SK-N-SH treated with all-trans-retinoic acid at 6 μM for 48 hours (cell line): ENCODE data around the gene AGRP.

ENCODE experiments used
- ATAC-seq: fragments of 200-7000 bp; cut with Tn5 transposase; 3 replicates; pipeline ENCODE4 v1.9.1; 2020; ENCODE audit warnings: mild to moderate bottlenecking, moderate library complexity
- ARNTL ChIP-seq: fragments of 450-650 bp; formaldehyde crosslinking; IDR thresholded peaks from 2 replicates; pipeline ENCODE4 v1.5.0; 2020; ENCODE audit warnings: low read depth, mild to moderate bottlenecking, moderate library complexity, borderline replicate concordance
- BACH2 ChIP-seq: fragments of 250-450 bp; sonication (Bioruptor Pico); IDR thresholded peaks from 2 replicates; pipeline ENCODE4 v1.9.0; 2021; ENCODE audit warnings: mild to moderate bottlenecking, borderline replicate concordance
- CSDC2 ChIP-seq: fragments of 250-450 bp; sonication (Bioruptor Pico); IDR thresholded peaks from 2 replicates; pipeline ENCODE4 v1.5.0; 2020; ENCODE audit warnings: mild to moderate bottlenecking, moderate library complexity
- ESRRG ChIP-seq: fragments of 250-450 bp; sonication (Bioruptor Pico); IDR thresholded peaks from 2 replicates; pipeline ENCODE4 v1.6.1; 2021; ENCODE audit warnings: mild to moderate bottlenecking
- GLIS3 ChIP-seq: fragments of 250-450 bp; sonication (Bioruptor Pico); IDR thresholded peaks from 2 replicates; pipeline ENCODE4 v1.5.0; 2020; ENCODE audit warnings: mild to moderate bottlenecking, moderate library complexity
- ISL1 ChIP-seq: fragments of 250-450 bp; sonication (Bioruptor Pico); IDR thresholded peaks from 2 replicates; pipeline ENCODE4 v2.1.2; 2022; ENCODE audit warnings: mild to moderate bottlenecking, moderate library complexity
- OSR1 ChIP-seq: fragments of 250-450 bp; sonication (Bioruptor Pico); IDR thresholded peaks from 2 replicates; pipeline ENCODE4 v1.8.0; 2022; ENCODE audit warnings: moderate library complexity, mild to moderate bottlenecking, inconsistent platforms
- PPARA ChIP-seq: fragments of 250-450 bp; sonication (Bioruptor Pico); IDR thresholded peaks from 2 replicates; pipeline ENCODE4 v1.5.0; 2020; ENCODE audit warnings: mild to moderate bottlenecking, borderline replicate concordance
- RARB ChIP-seq: fragments of 250-450 bp; sonication (Bioruptor Pico); IDR thresholded peaks from 2 replicates; pipeline ENCODE4 v1.8.0; 2021; ENCODE audit warnings: mild to moderate bottlenecking, moderate library complexity
- SNAI2 ChIP-seq: fragments of 250-450 bp; sonication (Bioruptor Pico); IDR thresholded peaks from 2 replicates; pipeline ENCODE4 v1.5.0; 2020; ENCODE audit warnings: mild to moderate bottlenecking, moderate library complexity
- TCF4 ChIP-seq: fragments of 250-450 bp; sonication (Bioruptor Pico); IDR thresholded peaks from 2 replicates; pipeline ENCODE4 v1.8.0; 2021; ENCODE audit warnings: mild to moderate bottlenecking, moderate library complexity, borderline replicate concordance
- TOX ChIP-seq: fragments of 250-450 bp; sonication (Bioruptor Pico); IDR thresholded peaks from 2 replicates; pipeline ENCODE4 v1.8.0; 2021; ENCODE audit warnings: mild to moderate bottlenecking, moderate library complexity, borderline replicate concordance
- ZC3H10 ChIP-seq: fragments of 250-450 bp; sonication (Bioruptor Pico); IDR thresholded peaks from 2 replicates; pipeline ENCODE4 v1.5.1; 2021; ENCODE audit warnings: mild to moderate bottlenecking, moderate library complexity
- ZFP3 ChIP-seq: fragments of 250-450 bp; sonication (Bioruptor Pico); IDR thresholded peaks from 2 replicates; pipeline ENCODE4 v1.5.0; 2020; ENCODE audit warnings: mild to moderate bottlenecking, moderate library complexity
- ZFP30 ChIP-seq: fragments of 450-650 bp; formaldehyde crosslinking; IDR thresholded peaks from 2 replicates; pipeline ENCODE4 v1.5.0; 2022; ENCODE audit warnings: mild to moderate bottlenecking, moderate library complexity
- ZNF565 ChIP-seq: fragments of 450-650 bp; formaldehyde crosslinking; conservative IDR thresholded peaks from 2 replicates; pipeline ENCODE4 v1.5.0; 2020; ENCODE audit warnings: low read depth, mild to moderate bottlenecking, moderate library complexity
- ZNF70 ChIP-seq: fragments of 450-650 bp; formaldehyde crosslinking; IDR thresholded peaks from 2 replicates; pipeline ENCODE4 v1.5.0; 2020; ENCODE audit warnings: mild to moderate bottlenecking, moderate library complexity
- ZNF8 ChIP-seq: fragments of 450-650 bp; formaldehyde crosslinking; IDR thresholded peaks from 2 replicates; pipeline ENCODE4 v1.5.0; 2020; ENCODE audit warnings: mild to moderate bottlenecking, moderate library complexity
- TF ChIP-seq, protein P1 (sequence below): fragments of 250-450 bp; sonication (Bioruptor Pico); IDR thresholded peaks from 2 replicates; pipeline ENCODE4 v1.5.1; 2021; ENCODE audit warnings: mild to moderate bottlenecking, moderate library complexity
- TF ChIP-seq, protein P2 (sequence below): fragments of 250-450 bp; sonication (Bioruptor Pico); IDR thresholded peaks from 2 replicates; pipeline ENCODE4 v1.8.0; 2020; ENCODE audit warnings: mild to moderate bottlenecking, moderate library complexity, borderline replicate concordance
- TF ChIP-seq, protein P3 (sequence below): fragments of 250-450 bp; sonication (Bioruptor Pico); IDR thresholded peaks from 2 replicates; pipeline ENCODE4 v1.8.0; 2021; ENCODE audit warnings: low read depth, mild to moderate bottlenecking, moderate library complexity, borderline replicate concordance
- TF ChIP-seq, protein P4 (sequence below): fragments of 250-450 bp; sonication (Bioruptor Pico); IDR thresholded peaks from 2 replicates; pipeline ENCODE4 v1.5.1; 2020; ENCODE audit warnings: low read depth, mild to moderate bottlenecking, moderate library complexity

The AGRP gene

DNA sequence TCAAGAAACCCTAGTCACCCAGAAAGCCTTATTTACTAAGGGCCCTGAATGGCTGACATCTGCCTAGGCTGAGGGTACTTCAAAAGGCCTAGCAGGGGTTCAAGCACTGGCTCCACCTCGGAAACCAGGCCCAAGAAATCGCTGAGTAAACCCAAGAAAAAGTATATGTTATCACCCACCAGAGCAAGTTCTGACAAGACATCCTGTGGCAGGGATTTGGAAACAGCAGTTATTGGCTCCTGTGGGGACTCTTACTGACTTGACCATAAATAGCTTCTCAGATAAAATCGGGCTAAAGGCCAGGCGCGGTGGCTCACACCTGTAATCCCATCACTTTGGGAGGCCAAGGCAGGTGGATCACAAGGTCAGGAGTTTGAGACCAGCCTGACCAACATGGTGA, 14.6 kb downstream of the AGRP start:
- TF ChIP-seq ZFP3 (CRISPR knock-in tag) (no peak), ZFP30 (CRISPR knock-in tag) (no peak)
- ATAC-seq: no peak

DNA sequence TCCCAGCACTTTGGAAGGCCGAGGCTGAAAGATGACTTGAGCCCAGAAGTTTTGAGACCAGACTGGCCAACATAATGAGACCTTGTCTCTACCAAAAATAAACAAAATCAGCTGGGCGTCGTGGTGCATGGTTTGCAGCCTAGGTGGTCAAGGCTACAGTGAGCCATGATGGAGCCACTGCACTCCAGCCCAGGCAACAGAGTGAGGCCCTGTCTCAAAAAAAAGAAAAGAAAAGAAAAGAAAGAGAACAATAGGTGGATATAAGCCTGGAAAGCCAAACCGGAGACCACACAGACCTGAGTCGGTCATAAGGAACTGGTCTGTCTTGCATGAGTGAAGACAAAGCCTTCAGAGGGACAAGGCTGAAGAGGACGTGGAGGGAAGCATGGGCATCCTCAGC, 16.8 kb downstream of the AGRP start:
- no peak for TF ChIP-seq BACH2 (CRISPR knock-in tag)
- TF ChIP-seq, protein P1, sequence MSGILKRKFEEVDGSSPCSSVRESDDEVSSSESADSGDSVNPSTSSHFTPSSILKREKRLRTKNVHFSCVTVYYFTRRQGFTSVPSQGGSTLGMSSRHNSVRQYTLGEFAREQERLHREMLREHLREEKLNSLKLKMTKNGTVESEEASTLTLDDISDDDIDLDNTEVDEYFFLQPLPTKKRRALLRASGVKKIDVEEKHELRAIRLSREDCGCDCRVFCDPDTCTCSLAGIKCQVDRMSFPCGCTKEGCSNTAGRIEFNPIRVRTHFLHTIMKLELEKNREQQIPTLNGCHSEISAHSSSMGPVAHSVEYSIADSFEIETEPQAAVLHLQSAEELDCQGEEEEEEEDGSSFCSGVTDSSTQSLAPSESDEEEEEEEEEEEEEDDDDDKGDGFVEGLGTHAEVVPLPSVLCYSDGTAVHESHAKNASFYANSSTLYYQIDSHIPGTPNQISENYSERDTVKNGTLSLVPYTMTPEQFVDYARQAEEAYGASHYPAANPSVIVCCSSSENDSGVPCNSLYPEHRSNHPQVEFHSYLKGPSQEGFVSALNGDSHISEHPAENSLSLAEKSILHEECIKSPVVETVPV (CRISPR knock-in tag): no peak
- no peak for TF ChIP-seq TCF4 (CRISPR knock-in tag)
- no peak for TF ChIP-seq ZFP3 (CRISPR knock-in tag)
- no peak for TF ChIP-seq PPARA (CRISPR knock-in tag)
- TF ChIP-seq GLIS3 (CRISPR knock-in tag): no peak
- no peak for TF ChIP-seq ARNTL (CRISPR knock-in tag)
- TF ChIP-seq, protein P2, sequence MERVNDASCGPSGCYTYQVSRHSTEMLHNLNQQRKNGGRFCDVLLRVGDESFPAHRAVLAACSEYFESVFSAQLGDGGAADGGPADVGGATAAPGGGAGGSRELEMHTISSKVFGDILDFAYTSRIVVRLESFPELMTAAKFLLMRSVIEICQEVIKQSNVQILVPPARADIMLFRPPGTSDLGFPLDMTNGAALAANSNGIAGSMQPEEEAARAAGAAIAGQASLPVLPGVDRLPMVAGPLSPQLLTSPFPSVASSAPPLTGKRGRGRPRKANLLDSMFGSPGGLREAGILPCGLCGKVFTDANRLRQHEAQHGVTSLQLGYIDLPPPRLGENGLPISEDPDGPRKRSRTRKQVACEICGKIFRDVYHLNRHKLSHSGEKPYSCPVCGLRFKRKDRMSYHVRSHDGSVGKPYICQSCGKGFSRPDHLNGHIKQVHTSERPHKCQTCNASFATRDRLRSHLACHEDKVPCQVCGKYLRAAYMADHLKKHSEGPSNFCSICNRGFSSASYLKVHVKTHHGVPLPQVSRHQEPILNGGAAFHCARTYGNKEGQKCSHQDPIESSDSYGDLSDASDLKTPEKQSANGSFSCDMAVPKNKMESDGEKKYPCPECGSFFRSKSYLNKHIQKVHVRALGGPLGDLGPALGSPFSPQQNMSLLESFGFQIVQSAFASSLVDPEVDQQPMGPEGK: no peak
- TF ChIP-seq ZNF565 (CRISPR knock-in tag): no peak
- TF ChIP-seq CSDC2 (CRISPR knock-in tag): no peak
- TF ChIP-seq ZNF8 (CRISPR knock-in tag): no peak
- TF ChIP-seq, protein P3, sequence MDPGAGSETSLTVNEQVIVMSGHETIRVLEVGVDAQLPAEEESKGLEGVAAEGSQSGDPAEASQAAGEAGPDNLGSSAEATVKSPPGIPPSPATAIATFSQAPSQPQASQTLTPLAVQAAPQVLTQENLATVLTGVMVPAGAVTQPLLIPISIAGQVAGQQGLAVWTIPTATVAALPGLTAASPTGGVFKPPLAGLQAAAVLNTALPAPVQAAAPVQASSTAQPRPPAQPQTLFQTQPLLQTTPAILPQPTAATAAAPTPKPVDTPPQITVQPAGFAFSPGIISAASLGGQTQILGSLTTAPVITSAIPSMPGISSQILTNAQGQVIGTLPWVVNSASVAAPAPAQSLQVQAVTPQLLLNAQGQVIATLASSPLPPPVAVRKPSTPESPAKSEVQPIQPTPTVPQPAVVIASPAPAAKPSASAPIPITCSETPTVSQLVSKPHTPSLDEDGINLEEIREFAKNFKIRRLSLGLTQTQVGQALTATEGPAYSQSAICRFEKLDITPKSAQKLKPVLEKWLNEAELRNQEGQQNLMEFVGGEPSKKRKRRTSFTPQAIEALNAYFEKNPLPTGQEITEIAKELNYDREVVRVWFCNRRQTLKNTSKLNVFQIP (CRISPR knock-in tag): no peak
- TF ChIP-seq ZNF70 (CRISPR knock-in tag): no peak
- TF ChIP-seq ISL1 (CRISPR knock-in tag): no peak
- TF ChIP-seq TOX: no peak
- no peak for TF ChIP-seq RARB (CRISPR knock-in tag)
- ATAC-seq: no peak

DNA sequence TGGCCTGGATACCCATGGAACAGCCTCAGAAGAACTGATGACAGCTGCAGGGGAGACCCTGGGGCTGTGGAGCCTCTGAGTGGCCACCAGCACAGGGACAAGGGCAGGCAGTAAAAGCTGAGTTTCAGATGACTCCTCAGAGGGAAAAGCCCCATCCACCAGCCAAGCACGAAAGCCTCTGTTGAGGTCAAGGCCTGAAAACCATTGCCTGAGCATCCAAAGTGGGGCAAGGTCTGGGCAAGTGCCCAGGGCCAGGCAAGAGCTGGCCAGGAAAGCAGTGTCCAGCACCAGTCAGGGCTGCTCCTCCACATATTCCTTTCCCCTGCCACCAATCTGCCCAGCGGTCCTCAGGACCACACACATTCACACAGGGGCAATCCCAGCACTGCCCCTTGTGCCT, 18.8 kb downstream of the AGRP start:
- no peak for ATAC-seq
- TF ChIP-seq TCF4 (CRISPR knock-in tag): no peak
- TF ChIP-seq, protein P2: no peak
- no peak for TF ChIP-seq BACH2 (CRISPR knock-in tag)
- no peak for TF ChIP-seq GLIS3 (CRISPR knock-in tag)
- no peak for TF ChIP-seq ISL1 (CRISPR knock-in tag)
- no peak for TF ChIP-seq TOX
- no peak for TF ChIP-seq ARNTL (CRISPR knock-in tag)
- TF ChIP-seq CSDC2 (CRISPR knock-in tag): no peak
- no peak for TF ChIP-seq OSR1 (CRISPR knock-in tag)
- no peak for TF ChIP-seq PPARA (CRISPR knock-in tag)
- TF ChIP-seq ZFP30 (CRISPR knock-in tag): no peak
- no peak for TF ChIP-seq ESRRG
- no peak for TF ChIP-seq SNAI2 (CRISPR knock-in tag)
- TF ChIP-seq, protein P4, sequence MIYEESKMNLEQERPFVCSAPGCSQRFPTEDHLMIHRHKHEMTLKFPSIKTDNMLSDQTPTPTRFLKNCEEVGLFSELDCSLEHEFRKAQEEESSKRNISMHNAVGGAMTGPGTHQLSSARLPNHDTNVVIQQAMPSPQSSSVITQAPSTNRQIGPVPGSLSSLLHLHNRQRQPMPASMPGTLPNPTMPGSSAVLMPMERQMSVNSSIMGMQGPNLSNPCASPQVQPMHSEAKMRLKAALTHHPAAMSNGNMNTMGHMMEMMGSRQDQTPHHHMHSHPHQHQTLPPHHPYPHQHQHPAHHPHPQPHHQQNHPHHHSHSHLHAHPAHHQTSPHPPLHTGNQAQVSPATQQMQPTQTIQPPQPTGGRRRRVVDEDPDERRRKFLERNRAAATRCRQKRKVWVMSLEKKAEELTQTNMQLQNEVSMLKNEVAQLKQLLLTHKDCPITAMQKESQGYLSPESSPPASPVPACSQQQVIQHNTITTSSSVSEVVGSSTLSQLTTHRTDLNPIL (CRISPR knock-in tag): no peak
- no peak for TF ChIP-seq ZNF565 (CRISPR knock-in tag)
- TF ChIP-seq ZNF70 (CRISPR knock-in tag): no peak
- TF ChIP-seq ZC3H10 (CRISPR knock-in tag): no peak
- no peak for TF ChIP-seq ZNF8 (CRISPR knock-in tag)
- TF ChIP-seq RARB (CRISPR knock-in tag): no peak
- TF ChIP-seq, protein P3 (CRISPR knock-in tag): no peak
